ENCODE data around the gene TMOD3. TPM values are rescaled to one million over a fixed set of nuclear protein-coding genes. Genes with fewer than 3 reads are reported as not detected.

Gene TMOD3
- total and polyA plus RNA-seq, 2 experiments from 2014 or later = 26.1 to 29.9 TPM

DNA sequence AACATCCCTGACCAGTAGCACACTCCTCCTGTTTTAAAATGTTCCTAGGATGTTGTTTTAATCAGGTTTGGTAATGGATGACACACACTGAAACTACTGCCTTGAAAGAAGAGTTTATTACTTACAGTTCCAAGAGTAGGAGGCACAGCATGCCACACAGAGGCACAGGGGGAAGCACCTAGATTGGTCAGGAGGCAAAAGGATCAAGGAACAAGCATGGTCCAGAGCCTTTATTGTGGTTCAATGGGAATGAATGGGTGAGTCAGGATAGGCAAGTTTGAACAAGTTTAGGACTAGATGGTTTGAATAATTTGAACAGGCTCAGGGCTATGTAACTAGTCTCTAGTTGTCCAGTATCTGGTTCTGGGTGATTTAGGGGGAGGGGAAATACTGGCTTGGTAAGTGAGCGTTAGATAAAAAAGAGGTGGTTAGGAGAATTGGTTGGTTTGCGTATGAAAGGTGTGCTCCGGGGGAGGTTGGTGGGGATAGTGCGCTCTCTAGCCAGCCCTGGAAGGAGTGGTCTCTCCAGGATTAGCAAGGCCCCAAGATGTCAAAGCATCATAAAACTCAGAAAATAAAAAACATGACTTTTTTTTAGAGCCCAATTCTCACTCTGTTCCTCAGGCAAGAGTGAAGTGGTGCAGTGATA is 35.1 kb downstream of the TMOD3 start:
- ATAC-seq = peak; percentile 94
- peak; percentile 57 for DNase-seq (ENCODE audit: low spot score)
- Histone ChIP-seq H3K79me2 (replicated peaks; ENCODE audit: insufficient read depth) (no peaks in the 10 kb centered on the region), H3K27ac (ENCODE audit: low read depth) (no peak overlapping the region), H3K4me2 (peak overlapping the region; percentile 56), H3K27me3 (ENCODE audit: insufficient read depth) (no peaks in the 10 kb centered on the region), H3K4me3 (peak overlapping the region; percentile 24; the same call in 1 of the 2 replicates), H2AFZ (no peak overlapping the region), H3K36me3 (ENCODE audit: insufficient read depth) (peaks cover 4% of the 10 kb centered on the region; the same call in 1 of the 2 replicates), H3F3A (replicated peaks; ENCODE audit: low read depth) (no peaks in the 10 kb centered on the region), H3K4me1 (ENCODE audit: insufficient read depth) (peaks cover 35% of the 10 kb centered on the region), H4K20me1 (replicated peaks; ENCODE audit: insufficient read depth) (no peaks in the 10 kb centered on the region), H3K9me2 (ENCODE audit: insufficient read depth) (0 out of 2 replicates have a peak, but pooled peaks cover 3% of the 10 kb centered on the region)
- peak overlapping the region; percentile 15 for H3K27ac Mint-ChIP-seq
- TF ChIP-seq, protein P1, sequence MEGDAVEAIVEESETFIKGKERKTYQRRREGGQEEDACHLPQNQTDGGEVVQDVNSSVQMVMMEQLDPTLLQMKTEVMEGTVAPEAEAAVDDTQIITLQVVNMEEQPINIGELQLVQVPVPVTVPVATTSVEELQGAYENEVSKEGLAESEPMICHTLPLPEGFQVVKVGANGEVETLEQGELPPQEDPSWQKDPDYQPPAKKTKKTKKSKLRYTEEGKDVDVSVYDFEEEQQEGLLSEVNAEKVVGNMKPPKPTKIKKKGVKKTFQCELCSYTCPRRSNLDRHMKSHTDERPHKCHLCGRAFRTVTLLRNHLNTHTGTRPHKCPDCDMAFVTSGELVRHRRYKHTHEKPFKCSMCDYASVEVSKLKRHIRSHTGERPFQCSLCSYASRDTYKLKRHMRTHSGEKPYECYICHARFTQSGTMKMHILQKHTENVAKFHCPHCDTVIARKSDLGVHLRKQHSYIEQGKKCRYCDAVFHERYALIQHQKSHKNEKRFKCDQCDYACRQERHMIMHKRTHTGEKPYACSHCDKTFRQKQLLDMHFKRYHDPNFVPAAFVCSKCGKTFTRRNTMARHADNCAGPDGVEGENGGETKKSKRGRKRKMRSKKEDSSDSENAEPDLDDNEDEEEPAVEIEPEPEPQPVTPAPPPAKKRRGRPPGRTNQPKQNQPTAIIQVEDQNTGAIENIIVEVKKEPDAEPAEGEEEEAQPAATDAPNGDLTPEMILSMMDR (conservative IDR thresholded peaks at IDR 0.05; ENCODE audit: low read depth in 2 of 2) = 0 out of 4 replicates have a peak, but pooled peaks of 1 of the 2 experiments have one; percentile 12
- TF ChIP-seq, protein P2, sequence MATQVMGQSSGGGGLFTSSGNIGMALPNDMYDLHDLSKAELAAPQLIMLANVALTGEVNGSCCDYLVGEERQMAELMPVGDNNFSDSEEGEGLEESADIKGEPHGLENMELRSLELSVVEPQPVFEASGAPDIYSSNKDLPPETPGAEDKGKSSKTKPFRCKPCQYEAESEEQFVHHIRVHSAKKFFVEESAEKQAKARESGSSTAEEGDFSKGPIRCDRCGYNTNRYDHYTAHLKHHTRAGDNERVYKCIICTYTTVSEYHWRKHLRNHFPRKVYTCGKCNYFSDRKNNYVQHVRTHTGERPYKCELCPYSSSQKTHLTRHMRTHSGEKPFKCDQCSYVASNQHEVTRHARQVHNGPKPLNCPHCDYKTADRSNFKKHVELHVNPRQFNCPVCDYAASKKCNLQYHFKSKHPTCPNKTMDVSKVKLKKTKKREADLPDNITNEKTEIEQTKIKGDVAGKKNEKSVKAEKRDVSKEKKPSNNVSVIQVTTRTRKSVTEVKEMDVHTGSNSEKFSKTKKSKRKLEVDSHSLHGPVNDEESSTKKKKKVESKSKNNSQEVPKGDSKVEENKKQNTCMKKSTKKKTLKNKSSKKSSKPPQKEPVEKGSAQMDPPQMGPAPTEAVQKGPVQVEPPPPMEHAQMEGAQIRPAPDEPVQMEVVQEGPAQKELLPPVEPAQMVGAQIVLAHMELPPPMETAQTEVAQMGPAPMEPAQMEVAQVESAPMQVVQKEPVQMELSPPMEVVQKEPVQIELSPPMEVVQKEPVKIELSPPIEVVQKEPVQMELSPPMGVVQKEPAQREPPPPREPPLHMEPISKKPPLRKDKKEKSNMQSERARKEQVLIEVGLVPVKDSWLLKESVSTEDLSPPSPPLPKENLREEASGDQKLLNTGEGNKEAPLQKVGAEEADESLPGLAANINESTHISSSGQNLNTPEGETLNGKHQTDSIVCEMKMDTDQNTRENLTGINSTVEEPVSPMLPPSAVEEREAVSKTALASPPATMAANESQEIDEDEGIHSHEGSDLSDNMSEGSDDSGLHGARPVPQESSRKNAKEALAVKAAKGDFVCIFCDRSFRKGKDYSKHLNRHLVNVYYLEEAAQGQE (IDR thresholded peaks at IDR 0.05; ENCODE audit: unreplicated experiment) = no peak
- H3K27me3 Mint-ChIP-seq (ENCODE audit: insufficient read depth, low read depth, poor library complexity) = no peaks in the 10 kb centered on the region
- H3K4me1 Mint-ChIP-seq = peaks cover 23% of the 10 kb centered on the region
- H3K9me3 Mint-ChIP-seq = no peaks in the 10 kb centered on the region; the same call in 2 of the 3 replicates
- H3K36me3 Mint-ChIP-seq (ENCODE audit: low read depth) = peaks cover 15% of the 10 kb centered on the region
- no peak overlapping the region for H3K4me3 Mint-ChIP-seq

- Histone ChIP-seq H3K27ac (ENCODE audit: low read depth) (no peak overlapping the region), H3K79me2 (replicated peaks; ENCODE audit: insufficient read depth) (no peaks in the 10 kb centered on the region), H3K27me3 (ENCODE audit: insufficient read depth) (no peaks in the 10 kb centered on the region), H3K4me1 (ENCODE audit: insufficient read depth) (peaks cover 35% of the 10 kb centered on the region), H3K4me3 (no peak overlapping the region), H3K9me2 (ENCODE audit: insufficient read depth) (0 out of 2 replicates have a peak, but pooled peaks cover 3% of the 10 kb centered on the region), H3F3A (replicated peaks; ENCODE audit: low read depth) (no peaks in the 10 kb centered on the region), H2AFZ (no peak overlapping the region), H3K36me3 (ENCODE audit: insufficient read depth) (peaks cover 4% of the 10 kb centered on the region; the same call in 1 of the 2 replicates), H3K4me2 (no peak overlapping the region), H4K20me1 (replicated peaks; ENCODE audit: insufficient read depth) (no peaks in the 10 kb centered on the region)
- H3K27ac Mint-ChIP-seq = no peak overlapping the region; the same call in 1 of the 2 replicates
- H3K4me3 Mint-ChIP-seq = no peak overlapping the region
- no peak for DNase-seq (ENCODE audit: low spot score)
- peaks cover 16% of the 10 kb centered on the region; the same call in 2 of the 3 replicates for H3K36me3 Mint-ChIP-seq (ENCODE audit: low read depth)
- no peaks in the 10 kb centered on the region for H3K27me3 Mint-ChIP-seq (ENCODE audit: insufficient read depth, low read depth, poor library complexity)
- TF ChIP-seq, protein P1 (conservative IDR thresholded peaks at IDR 0.05; ENCODE audit: low read depth in 2 of 2) = no peak
- TF ChIP-seq EZH2phosphoT487 (IDR thresholded peaks at IDR 0.05; ENCODE audit: unreplicated experiment) (no peak), JUNB (IDR thresholded peaks at IDR 0.05; ENCODE audit: unreplicated experiment) (no peak), ZNF114 (CRISPR knock-in tag; IDR thresholded peaks at IDR 0.05) (no peak), NANOG (IDR thresholded peaks at IDR 0.05; ENCODE audit: borderline replicate concordance) (no peak), ETS1 (IDR thresholded peaks at IDR 0.05) (no peak)
- TF ChIP-seq, protein P2 (IDR thresholded peaks at IDR 0.05; ENCODE audit: unreplicated experiment) = no peak
- ATAC-seq = no peak
- peaks cover 23% of the 10 kb centered on the region for H3K4me1 Mint-ChIP-seq
- H3K9me3 Mint-ChIP-seq = no peaks in the 10 kb centered on the region; the same call in 2 of the 3 replicates
These were observed 35.9 kb downstream of the TMOD3 start for GRCh38 chr15:51865317-51865716.

All from GM23338 (cell line).